ENCODE results near the gene SLC38A7.
"Not testable (repeated sequence)": the region's sequence is repeated elsewhere in the genome, so short reads cannot be mapped to it uniquely, and the experiment has no call there.

Gene SLC38A7

GRCh38 chr16:58670946-58671583, 13.5 kb downstream of the SLC38A7 start:
- DNase-seq, result no peak

- DNase-seq, result no peak
These were observed 14.4 kb downstream of the SLC38A7 start for GRCh38 chr16:58670177-58670576.

GRCh38 chr16:58665200-58665599, 19.4 kb downstream of the SLC38A7 start:
- DNase-seq, result no peak

GRCh38 chr16:58661199-58661830, 23.3 kb downstream of the SLC38A7 start:
- DNase-seq, result no peak

- not testable (repeated sequence) for DNase-seq
These were observed 24.7 kb downstream of the SLC38A7 start for GRCh38 chr16:58659911-58660310.

GRCh38 chr16:58658796-58659211, 25.8 kb downstream of the SLC38A7 start:
- DNase-seq, result no peak

GRCh38 chr16:58656899-58657298, 27.7 kb downstream of the SLC38A7 start:
- DNase-seq, result no peak

GRCh38 chr16:58655215-58655596, 29.4 kb downstream of the SLC38A7 start:
- DNase-seq, result no peak

GRCh38 chr16:58654560-58655214, 29.9 kb downstream of the SLC38A7 start:
- no peak for DNase-seq

- no peak for DNase-seq
These were observed 31.8 kb downstream of the SLC38A7 start for GRCh38 chr16:58652741-58653140.

GRCh38 chr16:58651965-58652348, 32.6 kb downstream of the SLC38A7 start:
- no peak for DNase-seq

GRCh38 chr16:58649707-58650106, 34.9 kb downstream of the SLC38A7 start:
- DNase-seq, result no peak

GRCh38 chr16:58647107-58647506, 37.5 kb downstream of the SLC38A7 start:
- no peak for DNase-seq

GRCh38 chr16:58644765-58645487, 39.6 kb downstream of the SLC38A7 start:
- no peak for DNase-seq

- no peak for DNase-seq
These were observed 40.5 kb downstream of the SLC38A7 start for GRCh38 chr16:58644108-58644507.

GRCh38 chr16:58640949-58641348, 43.6 kb downstream of the SLC38A7 start:
- no peak for DNase-seq

GRCh38 chr16:58639836-58640235, 44.7 kb downstream of the SLC38A7 start:
- no peak for DNase-seq

GRCh38 chr16:58639230-58639629, 45.3 kb downstream of the SLC38A7 start:
- DNase-seq, result no peak

GRCh38 chr16:58638148-58639036, 46.2 kb downstream of the SLC38A7 start:
- no peak for DNase-seq

GRCh38 chr16:58637021-58637420, 47.5 kb downstream of the SLC38A7 start:
- DNase-seq, result not testable (repeated sequence)

- no peak for DNase-seq
These were observed 48.1 kb downstream of the SLC38A7 start for GRCh38 chr16:58636466-58636865.

- DNase-seq, result no peak
These were observed 49.1 kb downstream of the SLC38A7 start for GRCh38 chr16:58635502-58635901.

All from right forelimb (tissue), 1 donor.